Activated effector memory CD4-positive, alpha-beta T cell treated with anti-CD3 and anti-CD28 coated beads, Interleukin-2, amount 50 U/mL, for 16 hours (primary cell): ENCODE data around the gene NUP210.

Experiments used
- DNase-seq: peaks from one replicate; pipeline ENCODE4 v3.0.0-alpha.2; 2020

Gene NUP210

GRCh38 chr3:13317596-13318320, 102.4 kb downstream of the NUP210 start:
- DNase-seq: no peak

DNA sequence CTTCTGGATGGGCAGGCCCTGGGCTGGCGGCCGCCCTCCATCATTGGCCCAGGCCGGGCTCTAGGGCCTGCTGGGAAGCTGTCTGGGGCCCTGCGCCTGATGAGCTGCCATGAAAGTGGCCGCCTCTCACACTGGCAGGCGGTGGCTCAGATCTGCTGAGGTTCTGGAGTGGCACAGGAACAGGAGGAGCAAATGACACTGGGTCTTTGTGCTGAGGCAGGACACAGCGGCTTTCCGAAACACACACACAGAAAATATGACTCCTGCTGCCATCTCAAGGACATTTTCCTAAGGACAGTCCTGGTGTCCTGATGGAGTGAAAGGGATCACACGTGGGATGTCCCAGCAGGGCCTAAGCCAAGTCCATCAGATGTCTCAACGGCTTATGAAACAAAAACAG, 103.5 kb downstream of the NUP210 start:
- no peak for DNase-seq

GRCh38 chr3:13314877-13315276, 105.2 kb downstream of the NUP210 start:
- DNase-seq: no peak

GRCh38 chr3:13313813-13314212, 106.3 kb downstream of the NUP210 start:
- DNase-seq: no peak

DNA sequence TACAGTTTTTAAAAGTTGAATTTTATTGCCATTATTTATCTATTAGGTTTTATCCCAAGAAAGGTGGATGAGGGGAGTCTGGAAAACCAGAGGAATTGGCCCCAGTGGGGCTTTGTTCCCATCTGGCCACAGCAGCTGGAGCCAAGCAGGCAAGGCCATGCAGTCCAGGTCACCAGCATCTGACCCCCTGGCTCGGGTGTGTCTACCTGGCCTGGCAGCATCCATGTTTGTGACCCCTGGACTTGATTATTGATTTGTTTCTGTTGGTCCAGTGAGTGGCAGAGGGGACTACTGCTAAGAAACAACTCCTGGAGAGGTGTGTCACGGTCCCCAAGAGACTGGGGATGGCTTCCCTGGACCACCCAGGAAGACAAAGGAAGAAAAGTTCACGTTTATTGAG, 111.1 kb downstream of the NUP210 start:
- DNase-seq: no peak

DNA sequence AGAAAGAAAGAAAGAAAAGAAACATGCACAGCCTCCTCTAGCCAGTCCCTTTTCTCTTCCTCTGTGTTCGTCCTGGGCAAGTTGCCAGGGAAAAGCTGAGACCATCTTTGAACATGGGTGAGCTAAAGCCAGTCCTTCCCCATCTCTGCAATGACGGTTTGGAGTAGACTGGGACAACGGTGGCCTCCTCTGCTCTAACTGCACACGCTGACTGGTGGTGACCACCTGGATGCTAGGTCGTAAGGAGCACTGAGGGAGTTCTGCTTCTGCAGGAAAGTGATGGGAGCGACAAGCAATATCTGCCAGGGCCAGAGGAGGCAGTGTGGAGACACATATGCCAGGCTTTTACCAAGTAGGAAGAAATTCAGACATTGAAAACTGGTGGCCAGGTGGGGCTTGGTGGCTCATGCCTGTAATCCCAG, 111.7 kb downstream of the NUP210 start:
- no peak for DNase-seq

- DNase-seq: no peak
These were observed 113.1 kb downstream of the NUP210 start for GRCh38 chr3:13307041-13307440.

DNA sequence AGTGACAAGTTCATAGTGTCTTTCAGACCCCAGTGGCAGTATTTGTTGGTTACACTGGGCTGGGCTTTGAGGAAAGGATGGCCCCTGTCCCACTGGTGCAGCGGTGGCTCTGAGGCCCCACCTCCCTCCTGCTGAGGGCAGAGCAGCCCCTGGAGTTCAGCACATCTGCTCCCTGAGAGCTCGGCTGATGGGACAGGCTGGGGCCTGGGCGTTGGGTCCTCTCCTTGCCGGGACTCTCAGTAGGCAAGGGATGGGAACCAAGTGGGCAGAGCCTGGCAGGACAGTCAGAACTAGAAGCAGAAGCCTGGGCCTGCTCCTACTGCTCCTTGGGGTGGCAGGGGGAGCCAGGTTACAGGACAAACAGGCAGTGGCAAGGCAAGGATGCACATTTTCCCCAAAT, 114.5 kb downstream of the NUP210 start:
- DNase-seq: no peak

GRCh38 chr3:13303410-13303809, 116.7 kb downstream of the NUP210 start:
- no peak for DNase-seq

DNA sequence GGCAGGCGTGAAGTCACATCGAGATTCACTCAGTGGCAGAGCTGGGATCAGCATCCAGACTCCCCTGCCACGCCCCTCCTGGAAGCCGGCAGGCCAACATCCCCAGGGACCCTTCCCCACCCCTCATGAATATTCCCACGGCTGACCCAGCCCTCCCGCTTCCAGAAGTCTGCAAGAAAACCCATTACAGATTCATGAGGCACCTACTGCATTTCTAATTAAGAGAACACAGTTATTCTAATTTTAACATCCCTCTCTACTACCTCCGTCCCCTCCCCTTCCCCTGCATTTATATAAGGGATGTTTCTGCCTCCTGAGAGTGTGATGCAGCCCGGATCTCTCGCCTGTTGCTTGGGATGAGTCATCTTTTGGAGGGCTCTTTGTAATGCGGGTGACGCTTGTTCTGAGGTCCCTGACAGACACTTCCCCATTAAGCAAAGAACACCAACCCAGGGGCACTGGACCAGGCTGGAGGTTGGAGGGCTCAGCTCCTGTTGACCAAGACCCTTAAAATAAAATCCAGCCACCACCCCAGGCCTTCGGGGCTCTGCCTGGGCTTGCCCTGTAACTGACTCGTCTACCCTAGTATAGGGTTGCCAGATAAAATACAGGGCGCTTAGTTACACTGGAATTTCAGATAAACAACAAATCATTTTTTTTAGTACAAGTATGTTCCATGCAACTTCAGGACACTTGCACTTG, 118.7 kb downstream of the NUP210 start:
- DNase-seq: no peak

DNA sequence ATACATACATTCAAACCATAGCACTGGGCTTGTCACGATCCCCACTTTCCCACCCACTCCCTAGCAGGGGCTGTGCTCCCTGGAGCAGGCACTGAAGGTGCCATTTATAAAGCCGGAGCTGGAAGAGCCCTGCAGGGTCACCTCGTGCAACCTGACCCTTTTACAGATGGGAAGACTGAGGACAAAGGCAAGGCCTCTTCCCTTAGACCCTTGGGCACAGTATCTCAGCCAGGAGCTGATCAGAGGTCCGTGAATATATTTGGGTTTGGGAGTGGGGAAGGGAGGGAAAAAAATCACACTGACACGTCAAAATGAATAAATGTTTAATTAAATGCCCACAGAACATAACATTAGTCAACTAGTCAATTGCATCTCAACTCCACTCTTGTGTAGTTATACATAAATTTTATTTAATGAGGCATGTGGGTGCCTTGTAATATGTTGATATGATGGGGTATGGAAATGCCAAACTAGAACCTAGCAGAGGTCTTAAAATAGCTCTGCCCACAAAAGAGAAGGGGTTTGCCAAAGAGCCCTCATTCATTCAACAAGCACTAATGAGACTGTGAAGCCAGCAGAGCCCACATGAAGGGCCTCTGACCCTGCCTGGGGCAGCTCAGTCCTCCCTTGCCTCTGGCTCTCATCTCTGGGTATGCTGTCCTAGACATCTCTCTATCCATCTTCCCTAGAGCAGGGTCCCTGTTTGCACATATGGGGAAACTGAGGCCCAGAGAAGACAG, 119.4 kb downstream of the NUP210 start:
- DNase-seq: no peak

DNA sequence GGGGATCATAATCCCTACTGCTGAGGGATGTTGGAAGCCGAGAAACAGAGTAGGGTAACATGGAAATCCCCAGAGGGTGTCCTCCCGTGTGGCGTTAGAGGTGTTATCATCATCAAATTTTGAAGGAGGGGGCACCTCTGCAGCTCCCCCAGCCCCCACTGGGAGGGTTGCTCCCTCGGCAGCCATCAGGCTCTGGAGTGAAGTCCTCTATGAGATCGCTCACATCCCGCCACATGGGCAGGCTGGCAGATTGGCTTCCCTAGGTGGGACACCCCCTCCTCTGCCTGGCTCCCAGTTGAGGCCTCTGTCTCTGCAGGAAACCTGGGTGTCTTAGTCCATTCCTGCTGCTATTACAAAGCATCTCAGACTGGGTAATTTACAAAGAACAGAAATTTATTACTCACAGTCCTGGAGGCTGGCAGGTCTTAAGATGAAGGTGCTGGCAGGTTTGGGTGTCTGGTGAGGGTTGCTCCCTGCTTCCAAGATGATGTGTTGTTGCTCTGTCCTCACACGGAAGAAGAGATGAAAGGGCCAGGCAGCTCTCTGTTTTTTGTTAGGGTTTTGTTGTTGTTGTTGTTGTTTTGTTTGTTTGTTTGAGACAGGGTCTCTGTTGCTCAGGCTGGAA, 120.5 kb downstream of the NUP210 start:
- DNase-seq: no peak

DNA sequence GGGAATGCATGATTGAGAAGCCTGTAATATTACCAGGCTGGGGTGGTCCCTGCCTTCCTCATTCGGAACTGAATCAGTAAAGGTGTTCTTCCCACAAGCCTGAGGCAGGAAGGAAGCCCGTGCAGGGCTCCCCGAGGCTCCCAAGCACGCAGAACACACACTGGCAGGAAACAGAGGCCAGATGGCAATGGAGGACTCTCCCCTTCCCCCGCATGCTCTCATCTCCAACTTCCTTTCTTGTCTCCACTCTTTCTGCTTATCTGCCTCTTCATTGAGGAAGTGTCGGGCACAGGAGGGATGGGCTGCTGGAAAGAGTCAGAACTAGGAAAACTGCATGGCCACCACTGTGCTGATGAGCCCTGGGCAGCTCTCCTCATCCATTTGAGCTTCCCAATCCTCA, 123.5 kb downstream of the NUP210 start:
- DNase-seq: no peak

- DNase-seq: peak; percentile 55
These were observed 125.4 kb downstream of the NUP210 start for GRCh38 chr3:13294442-13295351.

GRCh38 chr3:13292375-13292774, 127.7 kb downstream of the NUP210 start:
- DNase-seq: no peak

GRCh38 chr3:13290941-13291340, 129.2 kb downstream of the NUP210 start:
- no peak for DNase-seq

- DNase-seq: no peak
These were observed 130.3 kb downstream of the NUP210 start for GRCh38 chr3:13289771-13290285.

GRCh38 chr3:13288732-13289718, 131.1 kb downstream of the NUP210 start:
- no peak for DNase-seq

DNA sequence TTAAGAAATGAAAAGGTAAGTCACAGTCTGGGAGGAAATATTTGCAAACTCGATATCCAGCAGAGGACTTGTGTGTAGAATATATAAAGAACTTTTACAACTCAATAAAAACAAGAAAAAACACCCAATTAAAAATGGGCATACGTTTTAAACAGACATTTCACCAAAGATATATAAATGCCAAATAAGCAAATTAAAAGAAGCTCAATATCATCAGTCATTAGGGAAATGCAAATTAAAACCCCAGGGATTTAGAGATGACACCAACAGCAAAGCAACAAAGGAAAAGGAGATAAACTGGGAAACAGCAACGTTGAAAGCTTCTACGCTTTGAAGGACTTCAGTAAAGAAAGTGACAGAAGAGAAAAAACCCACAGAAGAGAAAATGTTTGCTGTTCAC, 132.3 kb downstream of the NUP210 start:
- no peak for DNase-seq

GRCh38 chr3:13286873-13287272, 133.2 kb downstream of the NUP210 start:
- DNase-seq: no peak
